CD4-positive, alpha-beta T cell treated with Interleukin-1 beta for 1 hour (primary cell): ENCODE results near the gene CYP2E1.
A peak's percentile ranks its signal among the peaks of the same experiment; 100 is the strongest.
"Not testable (repeated sequence)": the region's sequence is repeated elsewhere in the genome, so short reads cannot be mapped to it uniquely, and the experiment has no call there.

Experiments
- DNase-seq, 2 donors: peaks; one replicate each; pipeline ENCODE4 v3.0.0-alpha.2; 2020 to 2022

Gene CYP2E1

DNA sequence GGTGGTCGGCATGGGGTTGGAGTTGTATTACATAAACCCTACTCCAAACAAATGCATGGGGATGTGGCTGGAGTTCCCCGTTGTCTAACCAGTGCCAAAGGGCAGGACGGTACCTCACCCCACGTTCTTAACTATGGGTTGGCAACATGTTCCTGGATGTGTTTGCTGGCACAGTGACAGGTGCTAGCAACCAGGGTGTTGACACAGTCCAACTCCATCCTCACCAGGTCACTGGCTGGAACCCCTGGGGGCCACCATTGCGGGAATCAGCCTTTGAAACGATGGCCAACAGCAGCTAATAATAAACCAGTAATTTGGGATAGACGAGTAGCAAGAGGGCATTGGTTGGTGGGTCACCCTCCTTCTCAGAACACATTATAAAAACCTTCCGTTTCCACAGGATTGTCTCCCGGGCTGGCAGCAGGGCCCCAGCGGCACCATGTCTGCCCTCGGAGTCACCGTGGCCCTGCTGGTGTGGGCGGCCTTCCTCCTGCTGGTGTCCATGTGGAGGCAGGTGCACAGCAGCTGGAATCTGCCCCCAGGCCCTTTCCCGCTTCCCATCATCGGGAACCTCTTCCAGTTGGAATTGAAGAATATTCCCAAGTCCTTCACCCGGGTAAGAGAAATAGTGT is at the start of gene CYP2E1:
CYP2E1 (plus strand) TSS at position 407 of the 632 bp plus-strand sequence; CDS start at position 440, 33 bp downstream.
- no peak for DNase-seq

DNA sequence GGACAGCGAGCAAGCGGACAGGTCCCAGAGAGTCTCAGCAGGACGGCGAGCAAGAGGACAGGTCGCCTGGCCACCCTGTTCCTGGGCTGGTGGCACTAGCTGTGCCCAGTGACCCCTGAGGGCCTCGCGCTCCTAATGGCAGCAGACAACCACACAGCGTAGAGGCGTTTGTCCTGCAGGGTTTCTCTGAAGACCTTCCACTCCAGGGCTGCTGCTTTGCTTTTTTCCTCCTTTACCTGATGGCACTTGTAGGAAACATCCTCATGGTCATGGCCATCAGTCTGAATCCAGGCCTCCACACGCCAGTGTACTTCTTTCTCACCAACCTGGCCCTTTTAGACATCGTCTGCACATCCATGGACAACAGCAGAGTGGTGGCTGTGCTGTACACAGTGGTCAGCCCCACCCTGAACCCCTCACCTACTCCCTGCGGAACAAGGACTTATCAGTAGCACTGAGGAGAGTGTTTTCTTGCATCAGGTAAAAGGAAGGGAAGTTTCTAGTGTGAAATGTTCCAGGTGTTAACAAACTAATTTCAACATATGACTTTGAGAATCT is 46.0 kb upstream of the CYP2E1 start:
- DNase-seq = no peak

DNA sequence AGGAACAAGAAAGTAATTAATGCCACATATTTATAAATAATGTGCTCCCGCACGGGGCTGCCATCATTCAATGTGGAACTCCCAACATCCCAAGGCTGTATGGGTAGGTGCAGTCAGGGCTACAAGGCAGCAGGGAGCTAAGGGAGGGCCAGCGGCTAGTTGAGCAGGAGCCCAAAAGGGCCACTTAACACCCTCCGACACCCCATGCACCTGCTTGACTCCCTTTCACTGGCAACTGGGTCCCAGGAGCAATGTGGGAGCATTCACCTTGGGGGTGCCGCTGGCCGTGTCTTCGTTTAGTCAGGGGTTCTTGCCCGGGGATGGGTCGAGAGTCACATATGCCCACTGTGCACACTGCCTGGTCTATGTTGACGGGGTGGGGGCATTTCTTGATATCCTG is 45.5 kb upstream of the CYP2E1 start:
- no peak for DNase-seq

DNA sequence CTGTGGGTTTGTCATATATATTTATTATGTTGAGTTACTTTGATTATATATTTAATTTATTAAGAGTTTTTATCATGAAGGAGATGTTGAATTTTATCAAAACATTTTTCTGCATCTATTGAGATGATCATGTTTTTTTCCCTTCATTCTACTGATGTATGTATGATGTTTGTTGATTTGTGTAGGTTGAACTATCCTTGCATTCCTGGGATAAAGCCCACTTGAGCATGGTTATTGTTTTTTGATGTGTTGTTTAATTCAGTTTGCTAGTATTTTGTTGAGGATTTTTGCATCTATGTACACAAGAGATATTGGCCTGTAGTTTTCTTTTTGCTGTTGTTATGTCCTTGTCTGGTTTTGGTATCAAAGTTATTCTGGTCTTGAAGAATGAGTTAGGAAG is 42.3 kb upstream of the CYP2E1 start:
- no peak for DNase-seq

DNA sequence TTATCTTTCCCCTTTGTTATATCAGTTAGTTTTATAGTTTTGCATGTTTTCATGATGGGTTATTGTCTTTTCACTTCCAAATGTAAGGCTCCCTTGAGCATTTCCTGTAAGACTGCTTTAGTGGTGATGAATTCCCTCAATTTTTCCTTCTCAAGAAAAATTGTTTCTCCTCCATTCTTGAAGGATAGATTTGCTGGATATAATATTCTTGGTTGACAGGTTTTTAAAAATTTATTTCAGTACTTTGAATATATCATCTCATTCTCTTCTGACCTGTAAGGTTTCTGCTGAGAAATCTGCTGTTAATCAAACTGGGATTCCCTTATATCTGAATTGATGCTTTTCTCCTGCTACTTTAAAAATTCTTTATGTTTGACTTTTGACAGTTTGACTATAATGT is 40.1 kb upstream of the CYP2E1 start:
- DNase-seq = no peak

DNA sequence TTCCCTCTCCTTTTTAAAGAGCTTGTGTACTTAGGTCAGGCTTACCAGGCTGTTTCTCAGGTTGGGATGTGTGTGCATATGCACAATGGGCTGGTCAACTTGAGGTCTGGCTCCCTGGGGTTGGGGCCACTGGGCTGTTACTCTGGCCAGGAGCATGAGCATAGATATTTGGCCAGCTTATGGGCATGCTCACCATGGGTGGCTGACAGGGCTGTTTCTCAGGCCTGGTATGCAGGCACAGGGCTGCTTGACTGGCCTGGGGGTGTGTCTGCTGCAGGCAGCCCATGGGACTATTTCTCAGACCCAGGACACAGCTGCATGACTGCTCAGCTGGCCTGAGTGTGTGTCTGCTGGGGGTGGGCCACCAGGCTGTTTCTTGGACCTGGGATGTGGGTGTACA is 38.8 kb upstream of the CYP2E1 start:
- DNase-seq = no peak

DNA sequence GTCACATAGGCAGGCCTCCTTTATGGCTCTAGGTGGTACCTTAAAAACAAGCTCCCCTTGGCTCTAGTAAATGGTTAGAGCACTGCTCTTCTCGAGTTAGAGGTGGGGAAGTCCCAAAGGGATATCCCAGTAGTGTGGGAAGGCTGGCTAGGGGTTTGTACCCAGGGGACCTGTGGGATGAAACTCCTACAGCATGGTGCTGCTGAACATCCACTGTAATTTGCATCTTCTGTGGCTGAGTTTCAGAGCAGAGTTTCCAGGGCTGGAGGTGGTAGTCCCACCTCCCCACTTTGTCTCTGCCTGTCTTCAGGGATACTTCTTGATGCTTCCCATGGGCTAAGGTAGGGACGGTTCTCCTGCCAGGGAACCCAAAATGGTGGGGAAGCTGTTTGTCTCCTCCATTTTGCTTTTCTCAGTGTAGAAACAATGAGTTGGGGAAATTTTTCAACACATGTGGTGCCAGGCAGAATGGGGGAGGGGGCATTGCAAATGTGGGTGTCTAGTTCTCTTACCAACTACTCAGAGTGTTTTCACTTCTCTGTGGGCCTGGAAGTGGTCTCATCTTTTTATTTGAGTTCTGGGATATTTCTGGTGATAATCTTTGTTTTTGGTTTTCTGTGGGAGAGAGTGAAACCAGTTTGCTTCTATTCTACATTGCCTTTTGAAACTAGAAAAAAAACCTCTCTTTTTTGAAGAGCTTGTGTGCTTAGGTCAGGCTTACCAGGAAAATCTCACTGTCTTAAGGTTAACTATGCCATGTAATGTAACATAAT is 37.2 kb upstream of the CYP2E1 start:
- no peak for DNase-seq

DNA sequence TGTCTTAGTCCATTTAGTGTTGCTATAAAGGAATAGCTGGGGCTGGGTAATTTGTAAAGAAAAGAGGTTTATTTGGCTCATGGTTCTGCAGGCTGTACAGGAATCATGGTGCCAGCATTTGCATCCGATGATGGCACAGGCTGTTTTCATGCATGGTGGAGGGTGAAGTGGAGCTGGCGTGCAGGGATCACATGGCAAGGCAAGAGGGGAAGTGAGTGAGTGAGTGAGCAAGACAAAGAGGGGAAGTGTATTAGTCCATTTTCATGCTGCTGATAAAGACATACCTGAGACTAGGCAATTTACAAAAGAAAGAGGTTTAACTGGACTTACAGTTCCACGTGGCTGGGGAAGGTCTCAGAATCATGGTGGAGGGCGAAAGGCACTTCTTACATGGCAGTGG is 33.6 kb upstream of the CYP2E1 start:
- DNase-seq = not testable (repeated sequence)

DNA sequence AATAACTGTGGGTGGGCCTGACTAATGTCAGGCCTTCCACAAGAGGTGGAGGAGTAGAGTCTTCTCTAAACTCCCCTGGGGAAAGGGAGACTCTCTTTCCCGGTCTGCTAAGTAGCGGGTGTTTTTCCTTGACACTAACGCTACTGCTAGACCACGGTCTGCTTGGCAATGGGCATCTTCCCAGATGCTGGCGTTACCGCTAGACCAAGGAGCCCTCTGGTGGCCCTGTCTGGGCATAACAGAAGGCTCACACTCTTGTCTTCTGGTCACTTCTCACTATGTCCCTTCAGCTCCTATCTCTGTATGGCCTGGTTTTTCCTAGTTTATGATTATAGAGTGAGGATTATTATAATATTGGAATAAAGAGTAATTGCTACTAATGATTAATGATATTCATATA is 29.8 kb upstream of the CYP2E1 start:
- peak in 1 of 2 donors; percentile 26 for DNase-seq

DNA sequence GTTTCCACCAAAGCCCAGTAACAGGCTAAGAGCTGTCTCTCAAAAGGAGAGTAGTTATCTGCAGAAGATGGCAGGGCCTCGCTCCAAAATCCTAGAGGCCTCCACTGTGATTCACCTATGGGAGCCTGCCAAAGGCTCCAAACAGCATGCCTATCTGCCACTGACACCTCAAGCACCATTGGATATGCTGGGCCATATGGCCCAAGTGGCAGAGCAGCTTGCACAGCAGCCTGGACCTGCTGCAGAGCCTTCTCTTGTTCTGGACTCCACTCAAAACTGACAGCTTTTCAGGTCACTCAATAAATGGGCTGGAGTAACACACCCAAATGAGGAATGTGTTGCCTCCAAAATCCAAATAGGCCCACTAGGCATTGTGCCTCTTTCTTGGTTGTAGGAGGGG is 28.0 kb upstream of the CYP2E1 start:
- not testable (repeated sequence) for DNase-seq

DNA sequence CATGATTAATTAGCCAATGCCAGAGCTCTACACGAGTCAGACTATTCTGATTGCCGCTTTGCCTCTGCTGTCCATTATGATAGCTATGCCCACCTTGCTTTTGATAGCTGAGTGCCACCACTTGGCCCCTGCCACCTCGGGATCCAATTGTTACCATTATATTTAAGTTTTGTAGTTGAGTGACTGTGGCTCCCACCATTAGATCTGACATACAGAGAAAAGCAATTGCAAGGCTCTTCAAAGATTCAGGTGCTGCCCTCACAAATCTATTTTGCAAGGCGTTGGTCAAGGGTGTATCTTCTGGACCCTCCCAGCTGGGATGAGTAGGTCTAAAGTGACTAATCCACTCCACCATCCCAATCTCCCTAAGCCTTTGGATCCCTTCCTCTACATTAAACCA is 26.3 kb upstream of the CYP2E1 start:
- not testable (repeated sequence) for DNase-seq

DNA sequence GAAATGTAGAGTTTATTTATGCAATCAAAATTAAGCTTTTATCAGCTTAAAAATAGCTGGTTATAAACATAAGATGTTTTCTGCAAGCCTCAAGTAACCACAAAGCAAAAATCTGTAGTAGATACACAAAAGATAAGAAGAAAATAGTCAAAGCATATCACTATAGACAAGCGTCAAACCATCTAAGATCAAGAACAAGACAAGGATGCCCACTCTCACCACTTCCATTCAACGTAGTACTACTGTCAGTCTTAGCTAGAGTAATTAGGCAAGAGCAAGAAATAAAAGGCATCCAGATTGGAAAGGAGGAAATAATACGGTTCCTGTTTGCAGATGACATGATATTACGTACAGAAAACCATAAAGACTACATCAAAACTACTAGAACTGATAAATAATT is 17.5 kb upstream of the CYP2E1 start:
- DNase-seq = no peak

DNA sequence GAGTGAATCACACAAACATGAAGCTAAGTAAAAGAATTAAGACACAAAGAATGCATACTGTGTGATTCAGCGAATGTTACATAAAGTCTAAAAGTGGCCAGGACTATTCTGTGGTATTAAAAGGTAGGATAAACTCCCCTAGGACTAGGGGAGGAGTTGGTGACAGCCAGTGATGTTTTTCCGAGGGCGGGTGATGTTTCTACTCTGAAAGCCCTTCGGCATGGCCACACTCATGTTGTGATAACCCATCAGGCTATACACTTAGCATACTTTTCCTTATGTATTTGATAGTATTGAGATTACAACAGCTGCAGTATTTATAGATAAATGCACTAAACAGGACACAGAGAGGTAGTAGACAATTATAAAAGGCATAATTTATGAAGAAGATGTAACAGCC is 15.8 kb upstream of the CYP2E1 start:
- no peak for DNase-seq

DNA sequence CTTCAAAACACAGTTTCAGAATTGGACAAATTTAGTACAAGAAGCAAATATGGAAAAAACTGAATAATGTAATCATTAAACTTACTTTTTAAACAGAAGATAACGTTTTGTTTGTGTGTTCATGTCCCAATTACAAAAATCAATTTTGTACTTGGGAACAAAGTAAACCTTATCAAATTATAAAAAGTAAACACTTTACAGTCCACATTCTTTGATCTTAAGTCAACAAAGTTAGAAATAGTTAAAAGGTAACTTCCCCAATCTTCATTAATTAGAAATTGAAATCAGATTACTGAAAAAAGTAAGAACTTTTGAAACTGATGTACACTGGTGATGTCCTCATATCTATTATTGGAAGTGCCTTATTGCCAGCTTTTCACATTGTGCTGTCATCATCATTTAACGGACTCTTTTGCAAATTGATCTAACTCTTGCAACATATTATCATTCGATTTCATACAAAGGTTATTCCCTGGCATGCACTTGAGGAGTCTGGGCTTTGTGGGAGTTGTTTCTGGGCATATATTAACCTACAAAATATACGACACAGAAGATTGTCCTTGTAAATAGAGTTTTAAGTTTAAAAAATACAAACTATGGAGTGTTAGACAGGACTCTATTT is 15.1 kb upstream of the CYP2E1 start:
- DNase-seq = no peak

DNA sequence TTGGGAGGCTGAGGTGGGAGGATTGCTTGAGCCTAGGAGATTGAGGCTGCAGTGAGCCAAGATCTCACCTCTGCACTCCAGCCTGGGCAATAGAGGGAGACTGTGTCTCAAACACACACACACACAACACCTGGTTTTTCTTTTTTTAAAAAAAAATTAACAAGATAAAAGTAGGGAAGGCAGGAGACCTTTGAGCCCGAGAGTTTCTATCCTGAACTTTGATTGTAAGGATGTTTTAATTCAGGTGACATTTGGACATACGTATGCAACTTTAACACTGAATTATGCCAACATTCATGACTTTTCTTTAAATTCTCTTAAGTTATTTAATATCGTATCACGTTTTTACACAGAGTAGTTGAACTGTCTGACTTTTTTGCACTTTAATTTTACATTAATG is 11.7 kb upstream of the CYP2E1 start:
- no peak for DNase-seq

DNA sequence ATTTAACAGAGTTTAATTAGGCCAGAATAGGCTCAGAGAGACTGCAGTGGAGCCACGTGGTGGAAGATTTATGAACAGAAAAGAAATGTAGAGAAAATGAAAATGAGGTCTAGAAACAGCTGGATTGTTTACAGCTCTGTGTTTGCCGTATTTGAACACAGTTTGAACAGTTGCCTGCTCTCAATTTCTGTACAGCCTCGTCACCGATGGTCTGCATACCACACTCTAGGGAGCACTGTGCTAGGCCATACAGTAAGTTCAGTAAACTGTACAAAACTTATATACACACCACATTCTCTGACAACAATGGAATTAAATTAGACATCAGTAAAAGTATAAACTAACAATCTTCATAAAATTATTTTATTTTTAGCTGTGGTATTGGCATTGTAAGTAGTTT is 11.1 kb upstream of the CYP2E1 start:
- DNase-seq = no peak

DNA sequence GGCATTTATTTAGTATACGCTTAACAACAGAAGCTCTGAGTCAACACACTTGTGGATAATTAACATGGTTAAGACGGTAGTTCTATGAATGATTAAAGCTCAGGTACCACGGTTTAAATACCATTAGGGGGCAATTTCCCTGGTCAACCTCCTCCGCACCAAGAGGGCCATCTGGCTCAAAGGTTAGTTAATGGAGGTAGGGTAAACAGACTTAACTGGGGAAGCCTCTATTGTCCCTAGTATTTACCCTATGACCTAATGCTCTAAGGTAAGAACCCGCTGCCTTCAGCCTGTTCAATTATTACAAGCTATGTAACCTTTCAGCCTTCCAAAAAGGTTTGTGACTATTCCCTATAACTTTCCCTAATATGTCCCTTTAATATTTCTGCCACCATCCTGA is 8.6 kb upstream of the CYP2E1 start:
- not testable (repeated sequence) for DNase-seq

DNA sequence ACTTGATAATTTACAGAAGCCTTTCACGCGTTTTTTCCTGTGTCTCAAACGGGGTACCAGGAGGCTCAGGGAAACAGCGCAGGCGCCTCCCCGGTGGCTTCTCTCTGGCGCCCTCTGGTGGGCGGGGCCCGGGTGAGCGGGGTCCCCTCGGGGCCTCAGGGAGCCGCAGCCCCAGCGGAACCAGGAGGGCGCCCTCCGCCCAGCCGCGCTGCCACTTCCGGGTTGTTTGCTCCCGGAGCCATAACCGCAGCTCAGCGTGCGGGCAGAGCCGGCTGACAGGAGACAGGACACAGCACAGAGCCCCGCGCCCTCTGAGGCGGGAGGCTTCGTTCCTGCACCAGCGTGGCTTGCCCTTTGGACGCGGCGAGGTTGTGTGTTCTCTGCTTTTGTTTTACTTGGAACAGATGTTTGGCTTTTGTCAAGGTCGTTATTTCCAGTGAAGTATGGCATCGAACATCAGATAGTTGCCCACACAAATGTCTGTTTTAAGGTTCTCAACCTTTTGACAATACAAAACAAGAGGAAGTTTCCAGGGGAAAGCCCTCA is 6.9 kb upstream of the CYP2E1 start:
- DNase-seq = peak; percentile 83 to 89

DNA sequence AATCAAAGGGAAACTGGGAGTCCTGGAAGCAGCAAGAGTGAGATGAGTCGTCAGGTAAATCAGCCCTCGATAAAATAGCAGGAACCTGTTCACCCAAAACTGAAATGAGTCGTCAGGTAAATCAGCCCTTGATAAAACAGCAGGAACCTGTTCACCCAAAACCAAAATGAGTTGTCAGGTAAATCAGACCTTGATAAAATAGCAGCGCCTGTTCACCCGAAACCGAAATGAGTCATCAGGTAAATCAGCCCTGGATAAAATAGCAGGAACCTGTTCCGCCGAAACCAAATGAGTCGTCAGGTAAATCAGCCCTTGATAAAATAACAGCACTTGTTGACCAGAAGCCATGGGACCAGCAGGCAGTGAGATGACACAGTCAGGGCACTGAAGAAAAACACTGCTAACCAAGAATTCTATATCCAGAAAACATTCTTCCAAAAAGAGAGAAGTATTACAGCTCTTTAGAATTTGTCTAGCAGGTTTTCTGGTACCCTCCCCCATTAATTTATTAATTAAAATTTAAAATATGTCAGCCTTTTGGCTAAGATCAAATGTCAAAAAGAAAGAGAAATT is 3.4 kb upstream of the CYP2E1 start:
- no peak for DNase-seq

DNA sequence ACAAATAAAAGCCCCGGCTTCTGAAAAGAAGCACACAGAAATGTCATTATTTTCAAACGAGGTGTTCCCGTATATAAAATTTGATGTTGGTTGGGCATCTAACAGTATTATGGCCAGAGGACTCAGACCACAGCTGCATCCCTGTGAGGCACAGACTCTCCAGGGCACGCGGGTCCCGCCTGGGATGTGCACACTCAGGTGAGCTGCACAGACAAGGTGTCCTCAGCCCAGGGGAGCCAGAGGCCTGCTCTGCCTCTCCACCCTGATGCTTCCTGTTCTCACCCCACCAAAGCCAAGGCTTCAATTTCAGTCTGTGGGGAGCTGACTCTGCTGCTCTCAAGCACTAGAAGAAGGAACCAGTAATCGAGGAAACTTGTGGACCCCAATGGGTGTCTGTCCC is 1.7 kb upstream of the CYP2E1 start:
- DNase-seq = no peak

DNA sequence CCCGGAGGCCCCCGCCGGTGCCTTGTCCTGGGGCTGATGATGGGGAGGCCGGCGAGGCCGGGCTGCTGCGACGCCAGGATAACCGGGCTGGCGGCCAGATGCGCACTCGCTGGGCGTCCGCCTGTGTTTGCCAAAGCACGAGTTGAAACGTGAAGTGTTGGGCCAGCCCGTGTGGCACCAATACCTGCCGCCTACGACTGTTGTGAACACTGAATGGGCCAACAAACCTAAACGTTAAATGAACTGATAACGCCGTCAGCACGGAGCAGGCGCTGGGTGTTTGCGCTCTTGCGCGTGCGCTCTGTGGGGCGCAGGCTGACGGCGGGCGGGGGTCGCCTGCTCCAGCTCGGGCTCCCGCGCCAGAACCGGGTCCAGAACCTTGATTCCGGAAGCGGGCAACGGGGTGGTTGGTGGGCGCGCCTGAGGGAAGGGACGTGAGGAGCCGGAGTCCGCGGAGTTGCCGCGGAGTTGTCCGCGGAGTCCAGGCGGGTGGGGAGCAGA is 658 bp downstream of the CYP2E1 start:
- DNase-seq = no peak

DNA sequence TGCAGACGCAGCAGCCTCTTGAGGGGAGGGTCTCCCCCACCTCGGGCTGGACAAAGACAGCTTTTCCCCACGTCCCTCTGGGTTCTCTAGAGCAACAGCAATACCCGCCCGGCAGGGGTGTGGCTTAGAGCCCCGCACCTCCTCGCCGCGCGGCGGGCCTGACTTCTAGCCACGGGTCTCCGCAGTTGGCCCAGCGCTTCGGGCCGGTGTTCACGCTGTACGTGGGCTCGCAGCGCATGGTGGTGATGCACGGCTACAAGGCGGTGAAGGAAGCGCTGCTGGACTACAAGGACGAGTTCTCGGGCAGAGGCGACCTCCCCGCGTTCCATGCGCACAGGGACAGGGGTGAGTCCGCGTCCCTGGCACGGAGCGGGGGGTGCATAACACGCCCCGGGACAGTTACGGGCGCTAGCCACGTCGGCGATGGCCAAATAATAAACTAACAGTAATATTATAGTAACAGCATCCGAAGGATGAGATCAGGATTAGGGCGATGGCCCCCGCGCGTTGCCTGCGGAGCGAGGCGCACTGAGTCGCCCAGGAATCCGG is 1.2 kb downstream of the CYP2E1 start:
- DNase-seq = no peak
